ENCODE measurements around the gene ZGPAT. TPM values are rescaled to one million over a fixed set of nuclear protein-coding genes. Genes with fewer than 3 reads are reported as not detected.

Gene ZGPAT
- total and polyA plus RNA-seq, 2 donors (not counting 3 experiments of a cell fraction or from before 2014, with no cell fraction given), result 23.1 to 29.3 TPM

- Histone ChIP-seq H3K9me3 (replicated peaks; ENCODE audit: control insufficient read depth, insufficient read depth, low read length) (no peaks in the 10 kb centered on the region), H3K4me2 (ENCODE audit: insufficient read depth, low read length) (no peak overlapping the region), H3K36me3 (ENCODE audit: control insufficient read depth in 2 of 2, extremely low read depth in 1 of 2, insufficient read depth in 2 of 2, low read length in 2 of 2) (peaks cover 2 to 34% of the 10 kb centered on the region in 2 experiments), H3K27ac (ENCODE audit: insufficient read depth, low read depth, low read length) (no peak overlapping the region), H3K79me2 (ENCODE audit: control insufficient read depth, insufficient read depth, low read length) (peaks cover 18% of the 10 kb centered on the region), H3K9me1 (replicated peaks; ENCODE audit: control insufficient read depth, extremely low read depth, insufficient read depth, low read length) (no peaks in the 10 kb centered on the region), H3K9ac (replicated peaks; ENCODE audit: extremely low read depth, insufficient read depth, low read length) (no peak overlapping the region), H3K4me3 (replicated peaks in 1 of 3; ENCODE audit: insufficient read depth in 1 of 3, low read depth in 1 of 3, low read length in 3 of 3) (no peak overlapping the region), H4K20me1 (replicated peaks; ENCODE audit: control insufficient read depth, extremely low read depth, insufficient read depth, low read length) (no peaks in the 10 kb centered on the region), H2AFZ (ENCODE audit: low read depth, low read length) (no peak overlapping the region), H3K4me1 (ENCODE audit: control insufficient read depth, extremely low read depth, insufficient read depth, low read length) (peaks cover 8% of the 10 kb centered on the region), H3K27me3 (ENCODE audit: control insufficient read depth in 2 of 2, insufficient read depth in 2 of 2, low read length in 2 of 2) (no peaks in the 10 kb centered on the region)
- intact Hi-C loops (cut with micrococcal nuclease) (no loop called here), dilution Hi-C loops (cut with MboI; ENCODE audit: extremely low pct_ligation_motif_present, low sequenced_read_pairs) (no loop called here)
- FAIRE-seq (no peak), DNase-seq (ENCODE audit: low read depth, low spot score) (no peak)
- POLR2A ChIA-PET, result no interaction called here
- TF ChIP-seq MAX (IDR thresholded peaks at IDR 0.05; ENCODE audit: insufficient read depth, insufficient read length), result no peak
- BruUV-seq (replicated peaks), result no TSS peak
- CTCF ChIA-PET, result interaction anchor here (1.4 to 2.6 kb wide), 2 partner anchors 10 to 19 kb away, joined by 3 to 11 read pairs; no protein-coding TSS in a partner anchor
Observed at GRCh38 chr20:63662813-63663189, 45.0 kb upstream of the ZGPAT start.

DNA sequence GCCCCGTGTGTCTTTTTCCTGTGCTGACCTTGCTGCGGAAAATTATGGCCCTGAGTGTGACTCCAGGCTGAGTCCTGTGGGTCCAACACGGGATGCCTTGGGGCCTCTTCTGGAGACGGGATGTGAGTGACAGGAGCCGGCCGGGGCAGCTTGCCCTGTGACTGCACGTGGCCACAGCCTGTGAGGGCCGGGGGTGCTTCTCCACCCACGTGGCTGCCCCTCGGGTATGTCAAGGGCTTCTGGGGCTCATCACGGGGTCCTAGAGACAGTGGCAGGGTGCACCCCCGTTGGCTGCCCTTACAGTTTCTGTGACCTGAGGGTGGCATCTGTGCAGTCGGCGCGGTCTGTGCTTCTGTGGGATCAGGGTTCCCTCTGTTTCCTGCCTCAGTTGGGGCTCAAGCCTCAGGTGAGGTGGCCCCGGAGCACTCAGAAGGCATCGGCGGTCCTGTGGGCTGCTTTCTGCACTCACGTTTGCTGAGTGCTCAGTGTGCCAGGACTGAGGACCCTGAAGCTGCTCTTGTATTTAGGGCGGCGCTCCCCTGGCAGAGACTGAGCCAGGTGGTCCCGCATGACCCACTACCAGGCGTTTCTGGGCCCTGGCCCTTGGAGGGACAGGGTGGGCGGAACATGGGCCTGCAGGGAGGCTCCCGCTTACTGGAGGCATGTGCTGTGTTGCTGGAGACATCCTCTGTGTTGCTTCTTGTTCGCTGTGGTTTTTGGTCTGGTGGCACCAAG is 44.3 kb upstream of the ZGPAT start:
- Histone ChIP-seq H3K9ac (replicated peaks; ENCODE audit: extremely low read depth, insufficient read depth, low read length) (no peak overlapping the region), H3K36me3 (ENCODE audit: control insufficient read depth in 2 of 2, extremely low read depth in 1 of 2, insufficient read depth in 2 of 2, low read length in 2 of 2) (peaks cover 2 to 35% of the 10 kb centered on the region in 2 experiments), H3K79me2 (ENCODE audit: control insufficient read depth, insufficient read depth, low read length) (peaks cover 18% of the 10 kb centered on the region), H3K27me3 (ENCODE audit: control insufficient read depth in 2 of 2, insufficient read depth in 2 of 2, low read length in 2 of 2) (no peaks in the 10 kb centered on the region), H3K27ac (ENCODE audit: insufficient read depth, low read depth, low read length) (no peak overlapping the region), H3K4me2 (ENCODE audit: insufficient read depth, low read length) (no peak overlapping the region), H3K4me3 (replicated peaks in 1 of 3; ENCODE audit: insufficient read depth in 1 of 3, low read depth in 1 of 3, low read length in 3 of 3) (no peak overlapping the region), H3K9me3 (replicated peaks; ENCODE audit: control insufficient read depth, insufficient read depth, low read length) (no peaks in the 10 kb centered on the region), H4K20me1 (replicated peaks; ENCODE audit: control insufficient read depth, extremely low read depth, insufficient read depth, low read length) (no peaks in the 10 kb centered on the region), H3K9me1 (replicated peaks; ENCODE audit: control insufficient read depth, extremely low read depth, insufficient read depth, low read length) (no peaks in the 10 kb centered on the region), H3K4me1 (ENCODE audit: control insufficient read depth, extremely low read depth, insufficient read depth, low read length) (peaks cover 7% of the 10 kb centered on the region), H2AFZ (ENCODE audit: low read depth, low read length) (no peak overlapping the region)
- intact Hi-C loops (cut with micrococcal nuclease), result no loop called here
- POLR2A ChIA-PET, result no interaction called here
- DNase-seq (ENCODE audit: low read depth, low spot score) (no peak), FAIRE-seq (no peak)
- CTCF ChIA-PET, result no interaction called here
- no peak for TF ChIP-seq POLR2A (IDR thresholded peaks at IDR 0.05; ENCODE audit: low read depth, low read length)
- TF ChIP-seq MAX (IDR thresholded peaks at IDR 0.05; ENCODE audit: insufficient read depth, insufficient read length), result no peak
- TF ChIP-seq POLR2AphosphoS5 (IDR thresholded peaks at IDR 0.05; ENCODE audit: insufficient read depth, low read depth, low read length), result no peak
- TF ChIP-seq, protein P1, sequence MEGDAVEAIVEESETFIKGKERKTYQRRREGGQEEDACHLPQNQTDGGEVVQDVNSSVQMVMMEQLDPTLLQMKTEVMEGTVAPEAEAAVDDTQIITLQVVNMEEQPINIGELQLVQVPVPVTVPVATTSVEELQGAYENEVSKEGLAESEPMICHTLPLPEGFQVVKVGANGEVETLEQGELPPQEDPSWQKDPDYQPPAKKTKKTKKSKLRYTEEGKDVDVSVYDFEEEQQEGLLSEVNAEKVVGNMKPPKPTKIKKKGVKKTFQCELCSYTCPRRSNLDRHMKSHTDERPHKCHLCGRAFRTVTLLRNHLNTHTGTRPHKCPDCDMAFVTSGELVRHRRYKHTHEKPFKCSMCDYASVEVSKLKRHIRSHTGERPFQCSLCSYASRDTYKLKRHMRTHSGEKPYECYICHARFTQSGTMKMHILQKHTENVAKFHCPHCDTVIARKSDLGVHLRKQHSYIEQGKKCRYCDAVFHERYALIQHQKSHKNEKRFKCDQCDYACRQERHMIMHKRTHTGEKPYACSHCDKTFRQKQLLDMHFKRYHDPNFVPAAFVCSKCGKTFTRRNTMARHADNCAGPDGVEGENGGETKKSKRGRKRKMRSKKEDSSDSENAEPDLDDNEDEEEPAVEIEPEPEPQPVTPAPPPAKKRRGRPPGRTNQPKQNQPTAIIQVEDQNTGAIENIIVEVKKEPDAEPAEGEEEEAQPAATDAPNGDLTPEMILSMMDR (IDR thresholded peaks at IDR 0.05; ENCODE audit: extremely low read depth in 1 of 2, insufficient read depth in 1 of 2, low read depth in 1 of 2, low read length in 2 of 2), result no peak
- dilution Hi-C loops (cut with MboI; ENCODE audit: extremely low pct_ligation_motif_present, low sequenced_read_pairs), result no loop called here
- no TSS peak for BruUV-seq (replicated peaks)
